HepG2 (cell line): ENCODE results near the gene SLC22A12. TPM values are rescaled to one million over a fixed set of nuclear protein-coding genes. Genes with fewer than 3 reads are reported as not detected.

ENCODE experiments used
- ATAC-seq: fragments of 200-7000 bp; cut with Tn5 transposase; 3 replicates; pipeline ENCODE4 v1.9.1; 2020; ENCODE audit warnings: mild to moderate bottlenecking, moderate library complexity
- BruUV-seq: library from RNA; stranded (reverse); fragments of 400-500 nt; replicated peaks from 2 replicates; lab custom pipeline; 2021; lab: Mats Ljungman, UMichigan
- CTCF ChIA-PET: fragments of 300-600 bp; formaldehyde crosslinking; extraction: SDS; loops from one replicate; lab custom pipeline; 2021; ENCODE audit warnings: low total read pairs, inconsistent platforms, low intra/inter-chr PET ratio; lab: Yijun Ruan, JAX
- POLR2A ChIA-PET: fragments of 350-600 bp; sonication (Branson Sonifier 250); formaldehyde crosslinking; loops from one replicate; lab custom pipeline; 2020; ENCODE audit warnings: antibody characterized with exemption, inconsistent platforms; lab: Yijun Ruan, JAX
- DNase-seq: peaks from one replicate; pipeline ENCODE4 v3.0.0-alpha.2; 2015; ENCODE audit warnings: low spot score
- FAIRE-seq: peaks from 3 replicates; lab custom pipeline; 2011; peaks lifted over from hg19 to GRCh38; lab: Jason Lieb, UNC
- H2AFZ ChIP-seq: one replicate; pipeline ENCODE4 v1.6.1; 2011; ENCODE audit warnings: low read length, inconsistent platforms
- H3K27ac ChIP-seq: fragments of 300-600 bp; 3 replicates; pipeline ENCODE4 v1.8.0; 2011; ENCODE audit warnings: mixed run types, mild to moderate bottlenecking, mixed read lengths, low read length, inconsistent platforms; ENCODE audit not compliant: insufficient read depth; ENCODE audit errors: extremely low read length
- H3K27me3 ChIP-seq, 2 experiments: fragments of 200-600 bp in 1 of 2; 2 replicates in 1 of 2; 3 replicates in 1 of 2; pipeline versions ENCODE4 v1.6.0 to v1.8.0; 2011; ENCODE audit warnings: low read length in 2 of 2, mild to moderate bottlenecking in 2 of 2, moderate library complexity in 2 of 2, inconsistent platforms in 1 of 2; ENCODE audit not compliant: insufficient read depth in 2 of 2, control insufficient read depth in 1 of 2
- H3K36me3 ChIP-seq, 2 experiments: fragments of 200-600 bp in 1 of 2; replicated peaks in 1 of 2; 2 replicates in 1 of 2; 3 replicates in 1 of 2; pipeline versions ENCODE4 v1.5.1 to v1.8.0; 2011; ENCODE audit warnings: low read length in 2 of 2, inconsistent platforms in 1 of 2; ENCODE audit not compliant: insufficient read depth in 2 of 2, control insufficient read depth in 1 of 2
- H3K4me1 ChIP-seq: 2 replicates; pipeline ENCODE4 v1.5.1; 2012; ENCODE audit warnings: low read length, inconsistent platforms; ENCODE audit not compliant: insufficient read depth
- H3K4me2 ChIP-seq: 2 replicates; pipeline ENCODE4 v1.6.0; 2011; ENCODE audit warnings: low read depth, low read length, inconsistent platforms
- H3K4me3 ChIP-seq, 3 experiments: fragments of 200-600 bp in 1 of 3; sonication (generic), shearing (Covaris generic) in 1 of 3; replicated peaks in 1 of 3; 2 replicates each; pipeline ENCODE4 v1.5.1; 2011 to 2016; ENCODE audit warnings: low read length in 3 of 3, inconsistent platforms in 2 of 3, low read depth in 2 of 3, mild to moderate bottlenecking in 2 of 3, control low read depth in 1 of 3, mixed read lengths in 1 of 3; ENCODE audit not compliant: insufficient read depth in 1 of 3
- H3K79me2 ChIP-seq: one replicate; pipeline ENCODE4 v1.6.1; 2011; ENCODE audit warnings: low read length, inconsistent platforms; ENCODE audit not compliant: insufficient read depth
- H3K9ac ChIP-seq: 2 replicates; pipeline ENCODE4 v1.6.0; 2011; ENCODE audit warnings: mild to moderate bottlenecking, low read depth, low read length, inconsistent platforms; ENCODE audit not compliant: insufficient read depth
- H3K9me3 ChIP-seq: 2 replicates; pipeline ENCODE4 v1.5.1; 2012; ENCODE audit warnings: mild to moderate bottlenecking, low read length
- H4K20me1 ChIP-seq: 2 replicates; pipeline ENCODE4 v1.6.0; 2011; ENCODE audit warnings: inconsistent platforms, mild to moderate bottlenecking, low read length, moderate library complexity; ENCODE audit not compliant: insufficient read depth
- CTCF ChIP-seq: sonication (generic); formaldehyde crosslinking; IDR thresholded peaks from 2 replicates; pipeline ENCODE4 v1.5.0; 2020; ENCODE audit warnings: mild to moderate bottlenecking, missing genetic modification reagents, moderate library complexity
- KLF6 ChIP-seq: IDR thresholded peaks from 2 replicates; pipeline ENCODE4 v1.8.0; 2016; ENCODE audit warnings: missing biosample characterization, missing genetic modification reagents
- MTA3 ChIP-seq: sonication (generic); formaldehyde crosslinking; IDR thresholded peaks from 2 replicates; pipeline ENCODE4 v1.4.0; 2020; ENCODE audit warnings: missing genetic modification reagents
- RAD21 ChIP-seq: fragments of 450-650 bp; formaldehyde crosslinking; IDR thresholded peaks from 2 replicates; pipeline ENCODE4 v1.5.0; 2020; ENCODE audit warnings: mild to moderate bottlenecking
- SCMH1 ChIP-seq: sonication (generic); formaldehyde crosslinking; IDR thresholded peaks from 2 replicates; pipeline ENCODE4 v1.9.0; 2021; ENCODE audit warnings: missing genetic modification reagents, mild to moderate bottlenecking, borderline replicate concordance
- SMC3 ChIP-seq: IDR thresholded peaks from 2 replicates; pipeline ENCODE4 v1.6.1; 2011; ENCODE audit warnings: low read length, improper control_type of control experiment
- STAG1 ChIP-seq: sonication (generic); formaldehyde crosslinking; IDR thresholded peaks from 2 replicates; pipeline ENCODE4 v1.4.0; 2020; ENCODE audit warnings: missing genetic modification reagents
- ZXDC ChIP-seq: sonication (generic); formaldehyde crosslinking; IDR thresholded peaks from 2 replicates; pipeline ENCODE4 v1.5.0; 2020; ENCODE audit warnings: mild to moderate bottlenecking, missing genetic modification reagents
- WGBS: methylation state at CpG from one replicate; pipeline ENCODE4 v1.1.6; 2017; ENCODE audit warnings: low lambda C conversion rate; 5-methylcytosine and 5-hydroxymethylcytosine counted together
- in situ Hi-C: cut with HindIII; loops from 2 replicates; pipeline ENCODE4 v1.10.0; 2017; ENCODE audit warnings: low pct_unique_long_range_greater_than_20kb; ENCODE audit not compliant: extremely low pct_ligation_motif_present
- intact Hi-C: fragments of 100-400 bp; cut with micrococcal nuclease; formaldehyde crosslinking; loops from one replicate; pipeline ENCODE4 v1.10.0; 2022; ENCODE audit not compliant: unreplicated experiment
- polyA plus RNA-seq, 8 experiments: library from polyadenylated mRNA; depleted of rRNA in 3 of 8; stranded (reverse) in 7 of 8; unstranded in 1 of 8; fragments of >200 nt; fragmentation: Illumina TruSeq in 4 of 8; extraction: Trizol in 4 of 8; gene quantifications; 2 replicates each; pipeline versions ENCODE4 v1.2.1 to v1.2.3, GENCODE V29; 2011 to 2016; ENCODE audit warnings: low read depth in 4 of 8, missing spikeins in 1 of 8, mixed read lengths in 1 of 8; ENCODE audit not compliant: insufficient read depth in 1 of 8
- total RNA-seq, 5 experiments: library from RNA; depleted of rRNA; stranded (reverse); fragments of >200 nt; fragmentation: Illumina TruSeq; extraction: Trizol; gene quantifications; 2 replicates each; pipeline ENCODE4 v1.2.3, GENCODE V29; 2016; ENCODE audit warnings: low read depth in 1 of 5

The SLC22A12 gene
- total and polyA plus RNA-seq, 2 of the 13 experiments (the other 11 are each of a cell fraction or from before 2014, with no cell fraction given) = not detected

GRCh38 chr11:64649291-64649697 is 58.3 kb downstream of the SLC22A12 start:
- H3K9me3 ChIP-seq = no peaks in the 10 kb centered on the region
- H2AFZ ChIP-seq = no peak overlapping the region
- H3K79me2 ChIP-seq = no peaks in the 10 kb centered on the region
- peaks cover 8 to 49% of the 10 kb centered on the region in 2 experiments; a peak in 4 of 5 replicates for H3K27me3 ChIP-seq
- no peaks in the 10 kb centered on the region for H3K4me1 ChIP-seq
- no peak overlapping the region for H3K4me3 ChIP-seq
- TF ChIP-seq STAG1 = peak; percentile 80
- TF ChIP-seq MTA3 (CRISPR knock-in tag) = no peak
- TF ChIP-seq RAD21 (CRISPR knock-in tag) = peak; percentile 67
- no peak for TF ChIP-seq SCMH1 (CRISPR knock-in tag)
- no peak for TF ChIP-seq KLF6 (CRISPR knock-in tag)
- no peak for TF ChIP-seq ZXDC
- TF ChIP-seq CTCF (CRISPR knock-in tag) = peak; percentile 74
- peak; percentile 47 for TF ChIP-seq SMC3
- TF ChIP-seq, all 625 proteins: peak for 4
- no peaks in the 10 kb centered on the region for H3K36me3 ChIP-seq
- H3K9ac ChIP-seq = no peak overlapping the region
- in situ Hi-C loops (no loop called here), intact Hi-C loops (loop anchor here (1.0 kb wide), 1 partner anchor 96 kb away; no protein-coding TSS in a partner anchor)
- WGBS = 15% methylated on average over 6 of the region's 6 CpGs
- no peak overlapping the region for H3K27ac ChIP-seq
- H4K20me1 ChIP-seq = no peaks in the 10 kb centered on the region
- no TSS peak for BruUV-seq
- DNase-seq (peak; percentile 30), ATAC-seq (no peak), FAIRE-seq (no peak)
- H3K4me2 ChIP-seq = no peak overlapping the region
- CTCF ChIA-PET = interaction anchor here (1.4 kb wide), 1 partner anchor 159 kb away, joined by 6 read pairs; no protein-coding TSS in a partner anchor
- POLR2A ChIA-PET = no interaction called here
